ENCODE results near the gene HAUS1. TPM values are rescaled to one million over a fixed set of nuclear protein-coding genes. Genes with fewer than 3 reads are reported as not detected.
A peak's percentile ranks its signal among the peaks of the same experiment; 100 is the strongest.

The HAUS1 gene
- polyA plus RNA-seq, 3 donors, result 12.1 to 50.4 (median 34.6) TPM

DNA sequence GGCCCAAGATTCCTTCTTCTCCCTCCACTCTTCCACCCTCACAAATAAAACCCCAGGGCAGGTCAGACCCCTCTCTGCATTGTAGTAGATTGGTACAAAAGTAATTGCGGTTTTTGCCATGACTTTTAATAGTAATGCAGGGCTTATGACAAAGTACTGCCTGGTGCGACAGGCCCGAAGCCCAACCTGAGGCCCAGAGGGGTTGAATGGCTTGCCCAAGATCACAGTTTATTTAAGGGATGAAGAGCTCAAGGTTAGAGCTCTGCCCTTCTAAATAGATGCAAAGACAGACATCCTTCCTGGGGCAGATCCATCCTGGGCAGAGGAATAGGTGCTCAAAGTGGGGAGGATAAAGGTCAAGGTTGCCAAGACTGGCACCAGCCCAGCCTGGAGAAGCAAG, 31.2 kb upstream of the HAUS1 start:
- peaks cover 5 to 8% of the 10 kb centered on the region in 2 donors for H3K36me3 ChIP-seq (replicated peaks in 1 of 2; ENCODE audit: control insufficient read depth in 1 of 2, insufficient read depth in 2 of 2, low read length in 2 of 2)
- H3K36me3 Mint-ChIP-seq, result peaks cover 10 to 12% of the 10 kb centered on the region in 2 donors
- H3K79me2 ChIP-seq (ENCODE audit: insufficient read depth, low read length), result peaks cover 47% of the 10 kb centered on the region
- peak overlapping the region; percentile 96 for H3K4me2 ChIP-seq (replicated peaks; ENCODE audit: extremely low read depth, low read length, poor library complexity, severe bottlenecking)
- H3K4me3 Mint-ChIP-seq, result peak overlapping the region; percentile 85 to 88
- peak overlapping the region in 1 of 7 donors; percentile 36 for H3K27ac Mint-ChIP-seq
- no peak overlapping the region for H3K27ac ChIP-seq (ENCODE audit: low read depth in 1 of 2, low read length in 2 of 2)
- H3K9me3 ChIP-seq (replicated peaks in 1 of 2; ENCODE audit: control insufficient read depth in 1 of 2, insufficient read depth in 1 of 2, low read length in 2 of 2), result no peaks in the 10 kb centered on the region
- no CpG with 5 or more reads among the region's 3 CpGs for WGBS (ENCODE audit: insufficient coverage)
- peaks cover 22% of the 10 kb centered on the region for H4K20me1 ChIP-seq (ENCODE audit: insufficient read depth, low read length)
- no peaks in the 10 kb centered on the region for H3K9me3 Mint-ChIP-seq
- H3K4me1 ChIP-seq (ENCODE audit: control insufficient read depth in 1 of 2, insufficient read depth in 2 of 2, low read length in 2 of 2), result peaks cover 35 to 48% of the 10 kb centered on the region in 2 donors
- peaks cover 0 to 1% (median 0%) of the 10 kb centered on the region in 3 donors for H3K27me3 Mint-ChIP-seq (ENCODE audit: low read depth in 3 of 3)
- intact Hi-C loops (cut with micrococcal nuclease), result loop anchor here (5.0 to 10.0 kb wide), 5 partner anchors 48 to 408 kb away; partner anchors contain the start of gene EPG5 (in 1 of the 2)
- no peak for TF ChIP-seq CTCF (IDR thresholded peaks at IDR 0.05)
- H3K9ac ChIP-seq (ENCODE audit: insufficient read depth, low read length, poor library complexity, severe bottlenecking), result no peak overlapping the region
- peaks cover 46% of the 10 kb centered on the region for H3K4me1 Mint-ChIP-seq
- no peak for DNase-seq
- no peaks in the 10 kb centered on the region for H3K27me3 ChIP-seq (ENCODE audit: control insufficient read depth in 2 of 2, insufficient read depth in 2 of 2, low read length in 2 of 2)
- H2AFZ ChIP-seq (ENCODE audit: insufficient read depth, low read depth, low read length, poor library complexity, severe bottlenecking), result no peak overlapping the region
- H3K4me3 ChIP-seq (replicated peaks in 1 of 3; ENCODE audit: low read depth in 2 of 3, low read length in 3 of 3), result peak overlapping the region in 1 of 3 experiments; percentile 95

DNA sequence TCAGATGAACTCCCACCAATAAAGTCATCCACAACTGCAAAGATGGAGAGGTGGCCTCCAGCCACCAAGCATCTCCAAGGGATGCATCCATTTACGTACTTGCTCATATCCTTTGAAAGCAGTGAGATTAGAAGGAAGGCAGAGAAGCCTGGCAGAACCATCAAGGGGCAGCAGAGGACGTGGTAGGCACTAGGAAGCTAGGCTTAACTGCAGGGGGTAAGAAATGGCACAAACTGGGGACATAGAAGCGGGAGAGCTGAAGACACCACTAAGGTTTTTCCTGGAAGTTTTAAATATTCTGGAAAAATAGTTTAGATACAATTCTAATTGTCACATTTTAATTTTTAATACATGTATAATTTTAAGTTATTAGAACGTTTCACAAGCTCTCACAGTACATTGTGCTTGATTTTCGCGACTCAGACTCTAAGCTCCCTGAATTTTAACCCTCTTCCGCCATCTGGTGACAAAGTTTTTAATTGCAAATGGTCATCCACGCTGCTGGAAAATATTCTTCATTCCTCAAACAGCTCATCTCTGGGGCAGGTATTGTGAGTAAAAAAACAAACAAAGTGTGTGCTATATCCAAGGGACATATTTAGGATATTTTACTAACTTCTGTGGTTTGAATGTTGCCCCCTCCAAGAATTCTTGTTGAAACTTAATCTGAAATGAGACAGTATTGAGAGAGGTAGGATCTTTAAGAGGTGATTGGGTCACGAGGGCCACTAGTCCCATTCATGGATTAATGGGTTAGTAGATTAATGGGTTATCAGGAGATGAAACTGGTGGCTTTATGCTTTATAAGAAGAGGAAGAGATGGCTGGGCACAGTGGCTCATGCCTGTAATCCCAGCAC, 30.5 kb upstream of the HAUS1 start:
- H3K9ac ChIP-seq (ENCODE audit: insufficient read depth, low read length, poor library complexity, severe bottlenecking), result no peak overlapping the region
- no peak overlapping the region for H3K27ac ChIP-seq (ENCODE audit: low read depth in 1 of 2, low read length in 2 of 2)
- Mint-ChIP-seq H3K9me3 (no peaks in the 10 kb centered on the region), H3K4me3 (peak overlapping the region; percentile 9 to 68), H3K36me3 (peaks cover 13 to 16% of the 10 kb centered on the region in 2 donors), H3K27ac (peak overlapping the region in 6 of 7 donors; percentile 16 to 60 (median 50)), H3K27me3 (ENCODE audit: low read depth in 3 of 3) (peaks cover 0 to 1% (median 0%) of the 10 kb centered on the region in 3 donors), H3K4me1 (peaks cover 41% of the 10 kb centered on the region)
- TF ChIP-seq CTCF (IDR thresholded peaks at IDR 0.05), result peak; percentile 77
- no peak overlapping the region for H2AFZ ChIP-seq (ENCODE audit: insufficient read depth, low read depth, low read length, poor library complexity, severe bottlenecking)
- H3K9me3 ChIP-seq (replicated peaks in 1 of 2; ENCODE audit: control insufficient read depth in 1 of 2, insufficient read depth in 1 of 2, low read length in 2 of 2), result no peaks in the 10 kb centered on the region
- peaks cover 5 to 14% of the 10 kb centered on the region in 2 donors for H3K36me3 ChIP-seq (replicated peaks in 1 of 2; ENCODE audit: control insufficient read depth in 1 of 2, insufficient read depth in 2 of 2, low read length in 2 of 2)
- peak overlapping the region; percentile 7 for H3K4me2 ChIP-seq (replicated peaks; ENCODE audit: extremely low read depth, low read length, poor library complexity, severe bottlenecking)
- H3K4me3 ChIP-seq (replicated peaks in 1 of 3; ENCODE audit: low read depth in 2 of 3, low read length in 3 of 3), result peak overlapping the region in 1 of 3 experiments; percentile 12
- DNase-seq, result peak; percentile 44 to 62 (median 60)
- no peaks in the 10 kb centered on the region for H3K27me3 ChIP-seq (ENCODE audit: control insufficient read depth in 2 of 2, insufficient read depth in 2 of 2, low read length in 2 of 2)
- intact Hi-C loops (cut with micrococcal nuclease), result loop anchor here (5.0 to 10.0 kb wide), 5 partner anchors 49 to 409 kb away; partner anchors contain the start of gene EPG5 (in 1 of the 2)
- 55% methylated on average over 2 of the region's 9 CpGs for WGBS (ENCODE audit: insufficient coverage)
- H3K4me1 ChIP-seq (ENCODE audit: control insufficient read depth in 1 of 2, insufficient read depth in 2 of 2, low read length in 2 of 2), result peaks cover 35 to 45% of the 10 kb centered on the region in 2 donors
- peaks cover 18% of the 10 kb centered on the region for H4K20me1 ChIP-seq (ENCODE audit: insufficient read depth, low read length)
- H3K79me2 ChIP-seq (ENCODE audit: insufficient read depth, low read length), result peaks cover 40% of the 10 kb centered on the region

Data from CD14-positive monocyte (primary cell).